GM20000 (cell line): ENCODE data around the gene DOCK8.

Experiments used
- DNase-seq: peaks from one replicate; pipeline ENCODE4 v3.0.0; 2012; ENCODE audit warnings: low spot score
- TF ChIP-seq, protein P1 (sequence below): IDR thresholded peaks from 2 replicates; pipeline ENCODE4 v1.5.1; 2012; ENCODE audit warnings: mild to moderate bottlenecking, control low read depth; ENCODE audit errors: extremely low read depth, missing control alignments

The DOCK8 gene

DNA sequence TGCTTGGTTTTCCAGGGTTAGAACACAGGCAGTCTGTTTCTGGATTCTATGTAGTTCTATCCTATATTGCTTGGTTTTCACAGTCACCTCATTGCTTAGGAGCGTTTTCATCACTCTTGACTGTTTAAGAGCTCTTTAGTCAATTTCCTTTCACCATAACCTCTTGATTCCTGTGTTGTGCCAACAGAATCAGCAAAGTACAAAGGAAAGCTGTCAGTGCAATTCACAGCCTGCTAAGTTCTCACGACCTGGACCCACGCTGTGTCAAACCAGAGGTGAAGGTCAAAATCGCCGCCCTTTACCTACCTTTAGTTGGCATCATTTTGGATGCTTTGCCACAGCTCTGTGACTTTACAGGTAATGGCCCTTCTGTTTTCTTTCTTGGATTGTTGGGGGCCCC lies 199.9 kb downstream of the DOCK8 start:
- DNase-seq = no peak
- TF ChIP-seq, protein P1, sequence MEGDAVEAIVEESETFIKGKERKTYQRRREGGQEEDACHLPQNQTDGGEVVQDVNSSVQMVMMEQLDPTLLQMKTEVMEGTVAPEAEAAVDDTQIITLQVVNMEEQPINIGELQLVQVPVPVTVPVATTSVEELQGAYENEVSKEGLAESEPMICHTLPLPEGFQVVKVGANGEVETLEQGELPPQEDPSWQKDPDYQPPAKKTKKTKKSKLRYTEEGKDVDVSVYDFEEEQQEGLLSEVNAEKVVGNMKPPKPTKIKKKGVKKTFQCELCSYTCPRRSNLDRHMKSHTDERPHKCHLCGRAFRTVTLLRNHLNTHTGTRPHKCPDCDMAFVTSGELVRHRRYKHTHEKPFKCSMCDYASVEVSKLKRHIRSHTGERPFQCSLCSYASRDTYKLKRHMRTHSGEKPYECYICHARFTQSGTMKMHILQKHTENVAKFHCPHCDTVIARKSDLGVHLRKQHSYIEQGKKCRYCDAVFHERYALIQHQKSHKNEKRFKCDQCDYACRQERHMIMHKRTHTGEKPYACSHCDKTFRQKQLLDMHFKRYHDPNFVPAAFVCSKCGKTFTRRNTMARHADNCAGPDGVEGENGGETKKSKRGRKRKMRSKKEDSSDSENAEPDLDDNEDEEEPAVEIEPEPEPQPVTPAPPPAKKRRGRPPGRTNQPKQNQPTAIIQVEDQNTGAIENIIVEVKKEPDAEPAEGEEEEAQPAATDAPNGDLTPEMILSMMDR = no peak

DNA sequence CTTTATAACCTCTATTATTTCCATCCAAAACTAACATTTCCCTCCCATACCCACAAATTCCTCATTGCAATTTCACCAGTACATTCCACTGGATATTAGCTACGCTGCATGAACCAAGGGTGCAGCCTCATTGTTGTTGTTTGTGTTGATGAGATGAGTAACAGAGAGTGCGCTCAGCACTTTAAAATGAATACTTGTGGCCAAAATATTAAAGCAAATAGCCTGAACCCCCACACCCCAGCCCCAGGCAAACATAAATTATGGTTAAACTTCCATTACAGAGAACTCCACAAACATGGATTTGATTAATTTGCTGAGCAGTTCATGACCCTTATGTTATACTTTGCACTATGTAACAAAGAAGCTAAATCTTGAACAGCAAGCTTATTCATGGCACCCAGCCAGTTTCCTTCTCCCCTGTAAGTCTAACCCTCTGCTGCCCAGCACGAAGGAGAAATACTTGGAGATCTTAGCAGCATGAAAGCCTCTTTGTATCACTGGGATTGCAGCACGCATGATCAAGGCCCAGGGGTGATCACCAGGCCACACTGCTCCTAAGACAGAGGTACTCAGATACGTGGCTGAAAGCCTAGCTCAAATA lies 205.0 kb downstream of the DOCK8 start:
- TF ChIP-seq, protein P1 = no peak
- DNase-seq = no peak

DNA sequence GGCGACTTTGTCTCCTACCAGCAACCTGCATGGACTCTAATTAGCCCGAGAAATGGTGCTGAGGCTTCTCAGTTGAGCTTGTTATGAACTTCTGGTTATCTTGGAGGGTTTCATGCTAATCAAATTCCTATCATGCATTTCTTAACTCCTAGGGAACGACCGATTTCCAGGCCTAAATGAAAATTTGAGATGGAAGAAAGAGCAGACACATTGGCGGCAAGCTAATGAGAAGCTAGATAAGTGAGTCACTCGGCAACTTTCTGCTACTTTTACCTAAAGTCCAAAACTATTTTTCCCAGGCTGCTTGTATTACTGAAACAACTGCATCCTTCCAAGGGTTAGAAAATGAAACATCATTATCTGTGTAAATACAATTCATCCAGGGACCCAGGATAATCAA lies 207.2 kb downstream of the DOCK8 start:
- TF ChIP-seq, protein P1 = no peak
- DNase-seq = no peak

DNA sequence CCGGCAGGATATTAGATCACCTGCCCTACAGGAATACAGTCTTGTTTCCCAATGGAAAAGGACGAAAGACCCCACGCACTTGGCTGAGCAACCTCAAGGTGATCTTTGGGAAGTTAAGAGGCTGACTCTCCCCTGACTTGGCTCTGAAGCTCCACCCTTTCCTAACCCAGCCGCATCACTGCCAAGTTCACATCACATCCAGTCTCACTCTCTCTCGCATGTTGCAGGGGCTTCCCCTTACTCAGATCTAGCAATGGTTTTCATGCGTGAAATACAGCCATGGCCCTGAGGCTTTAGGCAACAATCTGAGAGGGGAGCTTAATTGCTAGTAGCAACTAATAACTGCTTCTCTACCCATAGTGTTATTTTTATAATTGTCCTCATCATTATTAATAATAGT lies 211.6 kb downstream of the DOCK8 start:
- TF ChIP-seq, protein P1 = no peak
- DNase-seq = no peak

DNA sequence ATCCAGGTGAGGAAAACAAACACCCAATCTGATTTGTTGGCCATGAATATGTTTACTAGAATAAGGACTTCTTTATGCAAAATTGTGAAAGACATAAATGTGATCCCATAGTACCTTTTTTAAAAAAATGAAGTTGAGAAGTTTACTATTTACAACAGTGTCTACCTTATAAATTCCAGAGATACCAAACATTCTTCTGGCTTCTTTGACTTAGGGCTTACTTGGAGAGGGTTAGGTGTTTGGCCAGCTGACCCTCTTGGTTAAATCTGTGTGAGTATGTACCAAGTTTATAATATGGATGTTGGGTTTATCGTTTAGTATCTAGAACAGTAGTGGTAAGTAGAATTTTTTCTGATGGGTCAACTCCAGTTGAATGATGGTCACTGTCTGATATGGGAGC lies 212.3 kb downstream of the DOCK8 start:
- TF ChIP-seq, protein P1 = no peak
- no peak for DNase-seq

DNA sequence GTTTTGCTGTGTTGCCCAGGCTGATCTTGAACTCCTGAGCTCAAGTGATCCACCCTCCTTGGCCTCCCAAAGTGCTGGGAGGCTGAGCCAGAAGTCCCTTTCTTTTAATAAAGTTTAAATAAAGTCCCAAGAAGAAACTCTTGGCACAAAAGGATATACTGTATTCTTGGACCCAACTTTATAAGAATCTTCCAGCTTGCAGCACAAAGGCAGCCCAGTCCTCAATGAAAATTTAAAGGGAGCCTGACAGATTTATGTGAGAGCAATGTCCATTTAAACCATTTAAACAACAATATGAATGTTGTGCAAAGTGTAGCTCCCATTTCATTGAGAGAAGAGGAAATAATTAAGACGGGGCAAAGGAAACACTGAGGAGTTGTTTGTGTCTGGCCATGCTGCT lies 217.0 kb downstream of the DOCK8 start:
- no peak for DNase-seq
- TF ChIP-seq, protein P1 = no peak

DNA sequence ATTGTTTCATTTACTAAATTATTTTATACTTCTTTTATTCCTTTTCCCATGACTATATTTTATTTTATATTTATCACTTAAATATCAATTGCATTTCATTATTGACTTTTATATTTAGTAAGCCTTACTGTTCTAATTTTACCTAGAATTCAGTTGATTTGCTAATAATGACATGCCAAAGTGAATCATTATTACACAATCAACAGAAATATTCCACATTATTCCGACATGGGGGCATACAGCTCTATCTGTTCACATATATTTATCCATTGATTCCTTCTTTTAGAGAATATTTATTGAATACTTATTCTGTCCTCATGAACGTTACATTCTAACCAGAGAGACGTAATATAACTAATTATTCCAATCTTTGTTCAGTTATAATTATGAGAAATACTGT lies 221.8 kb downstream of the DOCK8 start:
- TF ChIP-seq, protein P1 = no peak
- DNase-seq = no peak

DNA sequence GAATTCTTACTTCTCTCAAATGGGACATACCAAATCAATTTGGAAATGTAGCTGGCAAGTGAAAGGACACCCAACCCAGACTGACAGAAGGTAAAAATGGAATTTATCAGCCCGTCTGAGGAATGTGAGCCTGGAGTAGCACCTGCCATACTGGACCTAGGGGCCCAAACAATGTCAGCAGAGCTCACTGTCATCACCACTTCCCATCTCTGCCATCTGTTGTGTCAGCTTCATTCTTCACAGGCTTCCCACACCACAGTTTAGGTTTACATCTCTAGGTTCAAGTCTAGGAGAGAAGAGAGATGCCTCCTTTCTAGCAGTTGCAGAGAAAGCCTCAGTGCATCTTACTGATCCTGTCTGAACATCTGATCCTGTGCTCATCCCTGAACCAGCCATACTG lies 222.4 kb downstream of the DOCK8 start:
- TF ChIP-seq, protein P1 = no peak
- no peak for DNase-seq
